Brain microvascular endothelial cell (primary cell): ENCODE measurements around the gene OR56A4.
"Not testable (repeated sequence)": the region's sequence is repeated elsewhere in the genome, so short reads cannot be mapped to it uniquely, and the experiment has no call there.

Experiments
- DNase-seq: peaks from one replicate; pipeline ENCODE4 v3.0.0-alpha.2; 2020
- H3K27ac ChIP-seq: fragments of 250-450 bp; sonication (Bioruptor Pico); 2 replicates; pipeline ENCODE4 v1.5.1; 2020; ENCODE audit warnings: mild to moderate bottlenecking, moderate library complexity
- H3K27me3 ChIP-seq: fragments of 250-450 bp; sonication (Bioruptor Pico); replicated peaks from 2 replicates; pipeline ENCODE4 v1.5.1; 2020; ENCODE audit warnings: mild to moderate bottlenecking
- H3K36me3 ChIP-seq: fragments of 250-450 bp; sonication (Bioruptor Pico); replicated peaks from 2 replicates; pipeline ENCODE4 v1.5.1; 2020; ENCODE audit warnings: mild to moderate bottlenecking
- H3K4me3 ChIP-seq: 2 replicates; pipeline ENCODE4 v1.5.1; 2011; ENCODE audit warnings: low read depth, mild to moderate bottlenecking, control low read depth, low read length, moderate library complexity
- in situ Hi-C: cut with HindIII; loops from 2 replicates; pipeline ENCODE4 v1.10.0; 2017; ENCODE audit warnings: low sequenced_read_pairs, low pct_ligation_motif_present
- TF ChIP-seq, protein P1 (sequence below): IDR thresholded peaks from 2 replicates; pipeline ENCODE4 v1.5.1; 2011; ENCODE audit warnings: low read depth, mild to moderate bottlenecking, moderate library complexity, low read length, control low read depth, inconsistent platforms; ENCODE audit errors: missing control alignments

Gene OR56A4

DNA sequence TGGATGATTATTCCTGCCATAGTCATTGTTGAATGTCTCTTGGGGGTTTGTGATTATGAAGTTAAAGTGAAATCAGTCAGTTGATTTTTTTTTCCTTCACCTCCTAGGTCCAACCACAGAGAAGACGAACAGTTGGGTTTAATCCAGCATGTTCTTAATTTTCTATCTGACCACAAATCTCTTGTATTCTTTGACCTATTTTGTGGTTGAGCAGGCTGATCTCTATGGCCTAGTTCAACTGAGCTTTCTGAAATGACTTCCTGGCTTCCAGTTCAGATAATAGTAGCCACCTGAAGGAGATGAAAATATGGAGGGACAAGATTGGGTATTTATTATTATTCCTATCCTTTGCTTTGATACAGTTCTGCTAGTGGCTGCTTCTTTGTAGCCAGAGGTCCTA is 33.2 kb downstream of the OR56A4 start:
- DNase-seq = no peak
- in situ Hi-C loops = no loop called here
- Histone ChIP-seq H3K4me3 (no peak overlapping the region), H3K27ac (no peak overlapping the region), H3K36me3 (no peaks in the 10 kb centered on the region), H3K27me3 (no peaks in the 10 kb centered on the region)
- TF ChIP-seq, protein P1, sequence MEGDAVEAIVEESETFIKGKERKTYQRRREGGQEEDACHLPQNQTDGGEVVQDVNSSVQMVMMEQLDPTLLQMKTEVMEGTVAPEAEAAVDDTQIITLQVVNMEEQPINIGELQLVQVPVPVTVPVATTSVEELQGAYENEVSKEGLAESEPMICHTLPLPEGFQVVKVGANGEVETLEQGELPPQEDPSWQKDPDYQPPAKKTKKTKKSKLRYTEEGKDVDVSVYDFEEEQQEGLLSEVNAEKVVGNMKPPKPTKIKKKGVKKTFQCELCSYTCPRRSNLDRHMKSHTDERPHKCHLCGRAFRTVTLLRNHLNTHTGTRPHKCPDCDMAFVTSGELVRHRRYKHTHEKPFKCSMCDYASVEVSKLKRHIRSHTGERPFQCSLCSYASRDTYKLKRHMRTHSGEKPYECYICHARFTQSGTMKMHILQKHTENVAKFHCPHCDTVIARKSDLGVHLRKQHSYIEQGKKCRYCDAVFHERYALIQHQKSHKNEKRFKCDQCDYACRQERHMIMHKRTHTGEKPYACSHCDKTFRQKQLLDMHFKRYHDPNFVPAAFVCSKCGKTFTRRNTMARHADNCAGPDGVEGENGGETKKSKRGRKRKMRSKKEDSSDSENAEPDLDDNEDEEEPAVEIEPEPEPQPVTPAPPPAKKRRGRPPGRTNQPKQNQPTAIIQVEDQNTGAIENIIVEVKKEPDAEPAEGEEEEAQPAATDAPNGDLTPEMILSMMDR = no peak

DNA sequence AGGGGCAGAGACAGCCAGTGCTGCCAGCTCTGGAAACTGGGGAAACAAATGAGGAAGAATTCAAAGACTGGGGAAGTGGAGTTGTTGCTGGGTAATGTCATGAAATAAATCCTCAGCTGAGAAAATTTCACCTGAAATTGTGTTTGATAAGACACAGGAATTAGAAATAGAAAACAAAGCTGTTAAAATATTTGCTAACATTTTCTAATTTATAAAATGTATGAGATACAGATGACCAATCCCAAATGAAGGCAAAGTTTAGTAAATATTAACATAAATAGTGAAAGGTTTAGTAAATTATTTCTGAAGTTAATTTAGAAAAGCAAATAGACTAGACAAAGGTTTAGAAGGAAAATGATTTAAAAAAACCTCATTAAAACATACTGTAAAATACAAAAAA is 38.4 kb downstream of the OR56A4 start, which contains the start of gene OR56A5:
Gene OR56A5, minus strand, starts transcription at position 101 of the 400 bp plus-strand sequence. Its CDS starts 0 bp downstream, at position 101.
- H3K27me3 ChIP-seq = no peaks in the 10 kb centered on the region
- DNase-seq = no peak
- in situ Hi-C loops = no loop called here
- no peak within 1 kb of the TSS for H3K27ac ChIP-seq
- H3K36me3 ChIP-seq = no peaks in the 10 kb centered on the region
- TF ChIP-seq, protein P1 = no peak
- H3K4me3 ChIP-seq = no peak within 1 kb of the TSS

DNA sequence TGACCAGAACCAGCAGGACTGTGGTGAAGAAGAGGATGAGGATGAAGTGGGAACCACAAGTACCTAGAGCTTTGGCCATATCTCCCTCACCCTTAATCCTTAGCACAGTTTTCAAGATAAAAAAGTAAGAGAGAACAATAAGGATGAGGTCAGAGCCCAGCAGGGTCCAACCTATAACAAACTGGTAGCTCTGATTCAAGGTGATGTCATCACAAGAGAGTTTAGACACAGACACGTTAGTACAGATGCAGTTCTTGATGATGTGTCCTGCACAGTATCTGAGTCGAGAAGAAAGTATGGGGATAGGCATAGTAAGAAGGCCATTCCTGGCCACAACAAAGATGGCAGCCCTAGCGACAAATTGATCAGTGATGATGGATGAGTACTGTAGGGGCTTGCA is 39.0 kb downstream of the OR56A4 start:
- Histone ChIP-seq H3K4me3 (no peak overlapping the region), H3K27me3 (no peaks in the 10 kb centered on the region), H3K27ac (no peak overlapping the region), H3K36me3 (no peaks in the 10 kb centered on the region)
- in situ Hi-C loops = no loop called here
- TF ChIP-seq, protein P1 = no peak
- DNase-seq = no peak

DNA sequence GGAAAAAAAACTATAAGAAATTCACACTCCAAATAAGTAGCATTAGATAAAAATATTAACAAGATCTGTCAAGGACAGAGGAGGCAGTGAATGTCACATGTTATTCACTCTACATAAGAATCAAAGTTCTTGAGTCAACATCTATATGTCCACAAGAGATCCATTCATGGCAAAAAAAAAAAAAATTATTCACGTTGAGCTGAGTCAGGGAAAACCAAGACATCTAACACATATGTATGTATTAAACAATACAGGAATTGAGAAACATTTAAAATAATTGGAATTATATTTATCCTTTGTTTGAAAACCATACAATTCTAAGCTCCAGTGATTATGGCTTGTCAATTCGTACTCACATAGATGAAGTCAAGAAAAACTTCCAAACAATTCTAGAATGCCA is 39.8 kb downstream of the OR56A4 start:
- Histone ChIP-seq H3K4me3 (no peak overlapping the region), H3K27ac (no peak overlapping the region), H3K27me3 (no peaks in the 10 kb centered on the region), H3K36me3 (no peaks in the 10 kb centered on the region)
- in situ Hi-C loops = no loop called here
- DNase-seq = no peak
- TF ChIP-seq, protein P1 = no peak

DNA sequence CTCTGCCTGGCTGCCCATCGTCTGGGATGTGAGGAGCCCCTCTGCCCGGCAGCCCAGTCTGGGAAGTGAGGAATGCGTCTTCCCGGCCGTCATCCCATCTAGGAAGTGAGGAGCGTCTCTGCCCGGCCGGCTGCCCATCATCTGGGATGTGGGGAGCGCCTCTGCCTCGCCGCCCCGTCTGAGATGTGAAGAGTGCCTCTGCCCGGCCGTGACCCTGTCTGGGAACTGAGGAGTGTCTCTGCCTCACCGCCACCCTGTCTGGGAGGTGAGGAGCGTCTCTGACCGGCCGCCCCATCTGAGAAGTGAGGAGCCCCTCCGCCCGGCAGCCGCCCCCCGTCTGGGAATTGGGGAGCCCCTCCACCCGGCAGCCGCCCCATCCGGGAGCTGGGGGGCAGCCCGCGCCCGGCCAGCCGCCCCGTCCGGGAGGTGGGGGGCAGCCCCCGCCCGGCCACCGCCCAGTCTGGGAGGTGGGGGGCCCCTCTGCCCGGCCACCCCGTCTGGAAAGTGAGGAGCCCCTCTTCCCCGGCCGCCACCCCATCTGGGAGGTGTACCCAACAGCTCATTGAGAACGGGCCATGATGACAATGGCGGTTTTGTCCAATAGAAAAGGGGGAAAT is 45.9 kb downstream of the OR56A4 start:
- H3K27me3 ChIP-seq, H3K36me3 ChIP-seq, in situ Hi-C loops, DNase-seq, H3K27ac ChIP-seq, H3K4me3 ChIP-seq: not testable (repeated sequence)

DNA sequence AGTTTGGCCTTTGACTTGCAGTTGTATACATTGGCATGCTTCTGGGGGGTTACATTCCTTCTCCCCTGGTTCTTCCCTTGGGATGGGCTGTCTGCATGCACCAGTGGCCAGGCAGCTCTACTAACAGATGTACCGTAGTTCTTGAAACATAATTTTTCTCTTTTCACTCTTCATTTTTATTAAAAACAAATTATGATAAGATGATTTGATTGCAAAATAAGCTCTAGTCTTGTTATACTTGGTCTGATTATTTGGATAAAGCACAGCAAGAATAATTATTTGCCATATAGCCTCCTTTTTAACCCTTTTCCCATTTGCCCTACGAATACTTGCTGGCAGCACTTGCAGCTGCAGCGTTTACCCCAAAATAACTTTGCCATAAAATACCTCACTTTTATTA is 51.2 kb downstream of the OR56A4 start:
- no peak overlapping the region for H3K4me3 ChIP-seq
- TF ChIP-seq, protein P1 = no peak
- H3K36me3 ChIP-seq = no peaks in the 10 kb centered on the region
- no peak for DNase-seq
- H3K27ac ChIP-seq = no peak overlapping the region
- H3K27me3 ChIP-seq = no peaks in the 10 kb centered on the region
- in situ Hi-C loops = no loop called here
